GM13977 (cell line): ENCODE measurements around the gene APOOL.
"Not testable (repeated sequence)": the region's sequence is repeated elsewhere in the genome, so short reads cannot be mapped to it uniquely, and the experiment has no call there.

Experiments
- DNase-seq: peaks from one replicate; pipeline ENCODE4 v3.0.0; 2012; ENCODE audit warnings: low spot score
- in situ Hi-C: fragments of 300-500 bp; cut with MboI; formaldehyde crosslinking; loops from one replicate; pipeline ENCODE4 v1.12.0; 2022; ENCODE audit warnings: low sequenced_read_pairs, low pct_unique_long_range_greater_than_20kb, mixed read lengths, inconsistent platforms; ENCODE audit not compliant: unreplicated experiment
- TF ChIP-seq, protein P1 (sequence below): IDR thresholded peaks from 2 replicates; pipeline ENCODE4 v1.5.1; 2012; ENCODE audit warnings: mild to moderate bottlenecking, control low read depth; ENCODE audit not compliant: insufficient read depth; ENCODE audit errors: extremely low read depth, missing control alignments

Gene APOOL

DNA sequence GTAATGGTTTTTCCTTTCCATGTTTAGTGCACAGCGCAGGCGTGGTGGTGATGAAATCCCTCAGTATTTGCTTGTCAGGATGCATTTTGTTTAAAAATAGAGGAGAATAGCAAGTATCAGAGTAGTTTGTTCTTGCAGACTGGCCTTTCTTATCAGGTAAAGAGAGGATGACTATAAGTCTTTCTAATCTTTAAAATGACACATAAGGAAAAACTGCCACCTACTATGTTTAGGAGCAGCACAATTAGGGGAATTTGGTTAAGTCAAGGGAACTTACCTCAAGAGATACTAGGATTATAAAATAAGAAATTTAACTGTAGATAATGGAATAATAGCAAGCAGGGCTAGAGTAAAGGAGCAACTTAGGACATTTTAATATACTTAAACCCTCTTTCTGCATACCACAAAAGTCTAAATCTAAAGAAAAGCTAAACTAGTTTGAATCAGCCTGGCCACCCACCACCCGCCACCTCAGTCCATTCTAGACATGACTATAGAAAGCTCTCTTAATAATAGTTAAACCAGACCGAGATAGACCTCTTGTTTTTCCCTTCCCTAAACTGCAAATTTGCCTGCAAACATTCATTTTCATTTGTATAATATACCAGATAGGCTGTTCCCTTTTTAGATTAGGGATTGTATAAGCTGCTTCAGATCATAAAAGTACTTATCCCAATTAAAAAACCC lies 62.0 kb downstream of the APOOL start:
- in situ Hi-C loops = no loop called here
- TF ChIP-seq, protein P1, sequence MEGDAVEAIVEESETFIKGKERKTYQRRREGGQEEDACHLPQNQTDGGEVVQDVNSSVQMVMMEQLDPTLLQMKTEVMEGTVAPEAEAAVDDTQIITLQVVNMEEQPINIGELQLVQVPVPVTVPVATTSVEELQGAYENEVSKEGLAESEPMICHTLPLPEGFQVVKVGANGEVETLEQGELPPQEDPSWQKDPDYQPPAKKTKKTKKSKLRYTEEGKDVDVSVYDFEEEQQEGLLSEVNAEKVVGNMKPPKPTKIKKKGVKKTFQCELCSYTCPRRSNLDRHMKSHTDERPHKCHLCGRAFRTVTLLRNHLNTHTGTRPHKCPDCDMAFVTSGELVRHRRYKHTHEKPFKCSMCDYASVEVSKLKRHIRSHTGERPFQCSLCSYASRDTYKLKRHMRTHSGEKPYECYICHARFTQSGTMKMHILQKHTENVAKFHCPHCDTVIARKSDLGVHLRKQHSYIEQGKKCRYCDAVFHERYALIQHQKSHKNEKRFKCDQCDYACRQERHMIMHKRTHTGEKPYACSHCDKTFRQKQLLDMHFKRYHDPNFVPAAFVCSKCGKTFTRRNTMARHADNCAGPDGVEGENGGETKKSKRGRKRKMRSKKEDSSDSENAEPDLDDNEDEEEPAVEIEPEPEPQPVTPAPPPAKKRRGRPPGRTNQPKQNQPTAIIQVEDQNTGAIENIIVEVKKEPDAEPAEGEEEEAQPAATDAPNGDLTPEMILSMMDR = no peak
- DNase-seq = no peak

DNA sequence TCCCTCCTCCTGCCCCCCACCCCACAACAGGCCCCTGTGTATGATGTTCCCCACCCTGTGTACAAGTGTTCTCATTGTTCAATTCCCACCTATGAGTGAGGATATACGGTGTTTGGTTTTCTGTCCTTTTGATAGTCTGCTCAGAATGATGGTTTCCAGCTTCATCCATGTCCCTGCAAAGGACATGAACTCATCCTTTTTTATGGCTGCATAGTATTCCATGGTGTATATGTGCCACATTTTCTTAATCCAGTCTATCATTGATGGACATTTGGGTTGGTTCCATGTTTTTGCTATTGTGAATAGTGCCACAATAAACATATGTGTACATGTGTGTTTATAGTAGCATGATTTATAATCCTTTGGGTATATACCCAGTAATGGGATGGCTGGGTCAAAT lies 73.6 kb downstream of the APOOL start:
- DNase-seq, in situ Hi-C loops: not testable (repeated sequence)

DNA sequence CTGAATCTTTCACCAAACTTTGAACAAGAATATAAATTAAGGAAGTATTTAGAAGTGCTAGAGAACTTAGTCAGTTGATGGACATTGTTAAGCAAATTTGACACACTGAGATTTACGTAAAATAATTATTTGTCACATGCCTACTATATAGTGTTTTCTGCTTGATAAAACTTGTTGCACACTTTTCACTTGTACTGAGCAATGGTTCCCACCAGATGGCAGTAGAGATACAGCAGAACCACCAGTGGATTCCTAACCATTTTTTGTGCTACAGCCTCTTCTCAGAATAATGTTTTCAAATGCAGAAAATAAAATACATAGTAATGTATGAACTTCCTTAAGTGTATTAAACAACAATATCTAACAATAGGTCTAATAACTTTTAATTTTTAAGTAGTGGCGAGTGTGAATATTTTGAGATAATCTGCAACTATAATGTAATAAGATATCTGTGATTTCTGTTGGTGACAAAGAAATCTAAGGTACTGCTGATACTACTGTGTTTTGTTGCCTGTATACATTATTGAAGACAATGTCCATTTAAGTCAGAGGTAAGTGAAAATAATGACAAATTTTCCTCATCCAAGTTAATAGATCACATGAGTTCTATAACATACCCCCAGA lies 81.2 kb downstream of the APOOL start:
- TF ChIP-seq, protein P1 = peak; percentile 79
- in situ Hi-C loops = no loop called here
- peak; percentile 53 for DNase-seq

DNA sequence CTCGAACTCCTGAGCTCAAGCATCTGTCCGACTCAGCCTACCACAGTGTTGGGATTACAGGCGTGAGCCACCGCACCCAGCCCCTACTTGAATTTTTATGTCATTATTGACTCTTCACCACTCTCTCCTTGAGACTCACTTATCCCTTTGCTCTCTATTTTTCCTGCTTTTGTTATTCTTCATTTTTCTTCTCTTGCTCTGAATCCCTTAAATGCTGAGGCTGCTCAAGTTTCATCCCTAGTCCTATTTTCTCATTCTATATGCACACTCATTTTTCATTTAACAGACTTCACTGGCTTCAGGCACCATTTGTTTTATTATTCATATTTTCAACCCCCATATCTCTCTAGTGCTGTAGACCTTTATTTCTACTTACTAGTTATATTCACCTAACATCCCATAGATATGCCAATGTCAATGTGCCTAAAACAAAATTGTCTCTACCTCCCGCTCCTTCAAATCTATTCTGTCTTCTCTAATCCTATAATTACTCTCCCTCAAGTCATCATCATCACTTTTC lies 85.7 kb downstream of the APOOL start:
- no peak for DNase-seq
- in situ Hi-C loops = no loop called here
- TF ChIP-seq, protein P1 = no peak

DNA sequence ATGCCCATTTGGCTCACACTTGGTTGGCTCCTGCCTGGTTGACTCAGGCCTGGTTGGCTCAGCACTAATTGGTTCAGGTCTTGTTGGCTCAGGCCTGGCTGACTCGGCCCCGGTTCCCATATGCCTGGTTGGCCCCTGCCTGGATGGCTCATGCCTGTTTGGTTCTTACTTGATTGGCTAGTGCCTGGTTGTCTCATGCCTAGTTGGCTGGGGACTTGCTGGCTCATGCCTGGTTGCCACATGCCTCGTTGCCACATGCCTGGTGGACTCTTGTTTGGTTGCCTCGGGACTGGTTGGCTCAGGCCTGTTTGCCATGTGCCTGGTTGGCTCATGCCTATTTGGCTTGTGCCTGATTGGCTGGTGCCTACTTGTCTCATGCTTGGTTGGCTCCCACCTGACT lies 103.7 kb downstream of the APOOL start:
- in situ Hi-C loops = loop anchor here (25.0 kb wide), 1 partner anchor 455 kb away; no protein-coding TSS in a partner anchor
- TF ChIP-seq, protein P1 = no peak
- DNase-seq = no peak

DNA sequence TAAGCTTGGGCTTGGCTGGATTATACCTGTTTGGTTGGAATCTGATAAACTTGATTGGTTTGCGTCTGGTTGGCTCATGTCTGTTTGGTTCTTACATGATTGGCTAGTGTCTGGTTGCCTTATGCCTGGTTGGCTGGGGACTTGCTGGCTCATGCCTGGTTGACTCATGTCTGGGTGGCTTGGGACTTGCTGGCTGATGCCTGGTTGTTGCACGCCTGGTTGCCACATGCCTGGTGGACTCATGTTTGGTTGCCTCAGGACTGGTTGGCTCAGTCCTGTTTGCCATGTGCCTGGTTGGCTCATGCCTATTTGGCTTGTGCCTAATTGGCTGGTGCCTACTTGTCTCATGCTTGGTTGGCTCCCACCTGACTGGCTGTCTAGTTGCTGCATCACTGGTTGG lies 104.5 kb downstream of the APOOL start:
- DNase-seq = no peak
- TF ChIP-seq, protein P1 = no peak
- in situ Hi-C loops = loop anchor here (25.0 kb wide), 1 partner anchor 454 kb away; no protein-coding TSS in a partner anchor

DNA sequence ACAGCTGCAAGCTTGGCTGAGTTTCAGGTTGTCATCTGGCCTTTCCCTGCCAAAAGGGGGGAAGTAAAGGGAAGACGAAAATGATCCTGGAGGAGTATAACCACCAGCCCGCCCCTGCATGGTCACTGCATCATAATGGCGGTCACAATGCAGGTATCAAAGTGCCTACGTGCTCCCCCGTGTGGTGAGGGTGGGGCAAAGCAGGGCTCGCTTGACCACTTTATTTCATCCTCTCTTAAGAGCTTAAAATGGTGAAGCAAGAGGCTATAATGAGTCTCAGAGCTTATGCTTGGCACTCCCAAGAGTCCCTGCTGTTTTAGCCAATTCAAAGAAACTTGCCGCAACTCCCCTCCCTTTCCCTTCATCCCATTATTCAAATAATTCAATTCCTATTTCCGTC lies 105.6 kb downstream of the APOOL start:
- in situ Hi-C loops = loop anchor here (25.0 kb wide), 1 partner anchor 453 kb away; no protein-coding TSS in a partner anchor
- TF ChIP-seq, protein P1 = peak; percentile 63
- peak; percentile 17 for DNase-seq
